H1 (cell line): Measurements from ENCODE around the gene TUBB4B. TPM values are rescaled to one million over a fixed set of nuclear protein-coding genes. Genes with fewer than 3 reads are reported as not detected.

ENCODE experiments used
- CTCF ChIA-PET: fragments of 300-600 bp; sonication (Branson Sonifier 250); formaldehyde crosslinking; loops from one replicate; lab custom pipeline; 2021; ENCODE audit not compliant: partially characterized antibody; lab: Charles Lee
- POLR2A ChIA-PET: fragments of 300-600 bp; sonication (Branson Sonifier 250); formaldehyde crosslinking; loops from one replicate; lab custom pipeline; 2021; ENCODE audit warnings: inconsistent platforms; ENCODE audit not compliant: partially characterized antibody; lab: Charles Lee
- DNase-seq, 2 experiments: peaks; one replicate each; pipeline versions ENCODE4 v3.0.0 to v3.0.0-alpha.2; 2010 to 2022; ENCODE audit warnings: low spot score in 2 of 2, low read depth in 1 of 2, mixed read lengths in 1 of 2
- FAIRE-seq: peaks from 2 replicates; lab custom pipeline; 2011; peaks lifted over from hg19 to GRCh38; lab: Jason Lieb, UNC
- H2AFZ ChIP-seq: 2 replicates; pipeline ENCODE4 v1.8.1; 2012; ENCODE audit warnings: low read length, inconsistent platforms
- H2AK5ac ChIP-seq: 2 replicates; pipeline ENCODE4 v1.6.1; 2013; ENCODE audit warnings: low read depth, low read length
- H2BK120ac ChIP-seq: replicated peaks from 2 replicates; pipeline ENCODE3; 2013; ENCODE audit warnings: low read depth, low read length, inconsistent platforms
- H2BK12ac ChIP-seq: 2 replicates; pipeline ENCODE4 v1.6.1; 2013; ENCODE audit warnings: low read depth, low read length
- H2BK15ac ChIP-seq: 2 replicates; pipeline ENCODE4 v1.6.1; 2013; ENCODE audit warnings: low read length
- H2BK20ac ChIP-seq: 2 replicates; pipeline ENCODE4 v1.6.1; 2013; ENCODE audit warnings: low read length
- H2BK5ac ChIP-seq: 2 replicates; pipeline ENCODE4 v1.6.1; 2013; ENCODE audit warnings: low read depth, low read length
- H3K14ac ChIP-seq: 2 replicates; pipeline ENCODE4 v1.6.1; 2013; ENCODE audit warnings: inconsistent platforms; ENCODE audit not compliant: insufficient read length
- H3K18ac ChIP-seq: 2 replicates; pipeline ENCODE4 v1.6.1; 2013; ENCODE audit warnings: low read length; ENCODE audit errors: extremely low read depth
- H3K23ac ChIP-seq: 2 replicates; pipeline ENCODE4 v1.6.1; 2013; ENCODE audit warnings: inconsistent platforms; ENCODE audit not compliant: insufficient read length
- H3K23me2 ChIP-seq: 2 replicates; pipeline ENCODE4 v1.6.1; 2013; ENCODE audit warnings: low read depth, low read length
- H3K27ac ChIP-seq: 2 replicates; pipeline ENCODE4 v1.6.1; 2011; ENCODE audit warnings: low read depth, low read length, inconsistent platforms
- H3K27me3 ChIP-seq, 4 experiments: replicated peaks in 1 of 4; 1 replicate in 1 of 4; 2 replicates in 3 of 4; pipeline versions ENCODE4 v1.6.1 to v1.8.1; 2011 to 2013; ENCODE audit warnings: low read length in 3 of 4, mild to moderate bottlenecking in 3 of 4, inconsistent platforms in 2 of 4, mixed read lengths in 2 of 4, moderate library complexity in 1 of 4; ENCODE audit not compliant: control insufficient read depth in 3 of 4, insufficient read depth in 3 of 4; ENCODE audit errors: extremely low read depth in 1 of 4
- H3K36me3 ChIP-seq, 4 experiments: 2 replicates each; pipeline versions ENCODE4 v1.6.1 to v1.8.1; 2011 to 2013; ENCODE audit warnings: mild to moderate bottlenecking in 4 of 4, low read length in 3 of 4, moderate library complexity in 2 of 4, control low read depth in 1 of 4, inconsistent platforms in 1 of 4; ENCODE audit not compliant: insufficient read depth in 4 of 4, control insufficient read depth in 2 of 4
- H3K4ac ChIP-seq: replicated peaks from 2 replicates; pipeline ENCODE3; 2013; ENCODE audit warnings: low read length, low read depth, mixed read lengths, inconsistent platforms; ENCODE audit not compliant: insufficient read length
- H3K4me1 ChIP-seq, 4 experiments: replicated peaks in 1 of 4; 1 replicate in 1 of 4; 2 replicates in 3 of 4; pipeline versions ENCODE4 v1.6.1 to v1.8.1; 2011 to 2013; ENCODE audit warnings: low read length in 3 of 4, inconsistent platforms in 2 of 4, mixed read lengths in 1 of 4; ENCODE audit not compliant: insufficient read depth in 4 of 4, control insufficient read depth in 3 of 4
- H3K4me2 ChIP-seq, 2 experiments: 2 replicates each; pipeline versions ENCODE4 v1.6.1 to v1.8.1; 2011 to 2013; ENCODE audit warnings: low read depth in 2 of 2, low read length in 2 of 2, control low read depth in 1 of 2, inconsistent platforms in 1 of 2, mild to moderate bottlenecking in 1 of 2; ENCODE audit not compliant: insufficient read depth in 1 of 2
- H3K4me3 ChIP-seq, 4 experiments: fragments of 200-600, 300-600 bp in 1 of 4; sonication (generic), shearing (Covaris generic), sonication (Bioruptor Twin) in 1 of 4; 2 replicates each; pipeline versions ENCODE4 v1.5.1 to v1.8.1; 2011 to 2016; ENCODE audit warnings: low read length in 4 of 4, low read depth in 3 of 4, control low read depth in 2 of 4, inconsistent platforms in 2 of 4, mild to moderate bottlenecking in 2 of 4, mixed read lengths in 1 of 4, moderate library complexity in 1 of 4; ENCODE audit not compliant: insufficient read depth in 2 of 4; ENCODE audit errors: extremely low read depth in 1 of 4
- H3K56ac ChIP-seq: replicated peaks from 2 replicates; pipeline ENCODE3; 2013; ENCODE audit warnings: low read depth, mild to moderate bottlenecking, mixed read lengths, low read length, inconsistent platforms; ENCODE audit not compliant: insufficient read length
- H3K79me1 ChIP-seq: 2 replicates; pipeline ENCODE4 v1.6.1; 2013; ENCODE audit warnings: low read depth, low read length, control low read depth
- H3K79me2 ChIP-seq, 2 experiments: 2 replicates each; pipeline versions ENCODE4 v1.6.1 to v1.8.1; 2012 to 2013; ENCODE audit warnings: low read length in 2 of 2, mild to moderate bottlenecking in 2 of 2, inconsistent platforms in 1 of 2; ENCODE audit not compliant: insufficient read depth in 2 of 2, control insufficient read depth in 1 of 2
- H3K9ac ChIP-seq, 4 experiments: replicated peaks in 1 of 4; 1 replicate in 1 of 4; 2 replicates in 3 of 4; pipeline versions ENCODE4 v1.6.1 to v1.8.1; 2011 to 2013; ENCODE audit warnings: low read depth in 3 of 4, low read length in 3 of 4, control low read depth in 2 of 4, mild to moderate bottlenecking in 2 of 4, moderate library complexity in 2 of 4, inconsistent platforms in 1 of 4; ENCODE audit errors: extremely low read depth in 1 of 4
- H3K9me3 ChIP-seq, 2 experiments: 2 replicates each; pipeline versions ENCODE4 v1.6.1 to v1.8.1; 2012 to 2013; ENCODE audit warnings: mild to moderate bottlenecking in 2 of 2, moderate library complexity in 2 of 2, control low read depth in 1 of 2, inconsistent platforms in 1 of 2, low read depth in 1 of 2, low read length in 1 of 2, mixed read lengths in 1 of 2; ENCODE audit not compliant: insufficient read depth in 2 of 2
- H4K20me1 ChIP-seq, 2 experiments: replicated peaks in 1 of 2; 2 replicates each; pipeline versions ENCODE3 to v1.8.1; 2011 to 2013; ENCODE audit warnings: inconsistent platforms in 2 of 2, low read length in 2 of 2, mild to moderate bottlenecking in 1 of 2; ENCODE audit not compliant: insufficient read depth in 2 of 2, control insufficient read depth in 1 of 2
- H4K5ac ChIP-seq: 2 replicates; pipeline ENCODE4 v1.6.1; 2013; ENCODE audit warnings: low read length, low read depth, mixed read lengths, inconsistent platforms; ENCODE audit not compliant: insufficient read length
- H4K8ac ChIP-seq: 2 replicates; pipeline ENCODE4 v1.8.0; 2013; ENCODE audit warnings: mild to moderate bottlenecking, moderate library complexity, low read length, inconsistent platforms; ENCODE audit not compliant: insufficient read depth; ENCODE audit errors: extremely low read depth
- H4K91ac ChIP-seq: replicated peaks from 2 replicates; pipeline ENCODE3; 2013; ENCODE audit warnings: low read length, mixed read lengths, inconsistent platforms; ENCODE audit not compliant: insufficient read length
- BACH1 ChIP-seq: IDR thresholded peaks from 2 replicates; pipeline ENCODE4 v1.6.1; 2012; ENCODE audit warnings: low read length, improper control_type of control experiment
- CBX8 ChIP-seq: fragments of 300-800, 300-1000 bp; sonication (generic); IDR thresholded peaks from 2 replicates; pipeline ENCODE4 v1.7.1; 2016; ENCODE audit warnings: low read depth, low read length, borderline replicate concordance
- CHD1 ChIP-seq: IDR thresholded peaks from 2 replicates; pipeline ENCODE4 v1.6.1; 2012; ENCODE audit warnings: low read depth, low read length, improper control_type of control experiment
- CHD2 ChIP-seq: IDR thresholded peaks from 2 replicates; pipeline ENCODE4 v1.6.1; 2012; ENCODE audit warnings: low read length, improper control_type of control experiment
- EGR1 ChIP-seq: IDR thresholded peaks from 2 replicates; pipeline ENCODE4 v1.6.1; 2011; ENCODE audit warnings: low read depth, low read length, borderline replicate concordance
- FOSL1 ChIP-seq: IDR thresholded peaks from 2 replicates; pipeline ENCODE4 v1.6.1; 2011; ENCODE audit warnings: mild to moderate bottlenecking, low read depth, low read length, moderate library complexity; ENCODE audit not compliant: insufficient read depth
- HDAC6 ChIP-seq: IDR thresholded peaks from one replicate; pipeline ENCODE4 v1.7.1; 2012; ENCODE audit warnings: low read depth, mild to moderate bottlenecking, inconsistent platforms, low read length, moderate library complexity
- JUND ChIP-seq: IDR thresholded peaks from 2 replicates; pipeline ENCODE4 v1.6.1; 2011; ENCODE audit warnings: mild to moderate bottlenecking, improper control_type of control experiment, low read length
- KDM5A ChIP-seq: fragments of 200-600 bp; IDR thresholded peaks from 2 replicates; pipeline ENCODE4 v1.7.1; 2012; ENCODE audit warnings: mild to moderate bottlenecking, low read length, inconsistent platforms, mixed read lengths
- POLR2A ChIP-seq, 2 experiments: IDR thresholded peaks; 1 replicate in 1 of 2; 2 replicates in 1 of 2; pipeline ENCODE4 v1.6.1; 2011; ENCODE audit warnings: low read depth in 2 of 2, low read length in 2 of 2, mild to moderate bottlenecking in 2 of 2; ENCODE audit errors: control extremely low read depth in 1 of 2
- RAD21 ChIP-seq, 2 experiments: IDR thresholded peaks in 1 of 2; conservative IDR thresholded peaks in 1 of 2; 2 replicates each; pipeline ENCODE4 v1.6.1; 2011; ENCODE audit warnings: low read depth in 2 of 2, low read length in 2 of 2, improper control_type of control experiment in 1 of 2, inconsistent platforms in 1 of 2, mild to moderate bottlenecking in 1 of 2, moderate library complexity in 1 of 2
- RNF2 ChIP-seq: fragments of 200-900, 300-1000 bp; sonication (generic); IDR thresholded peaks from 2 replicates; pipeline ENCODE4 v1.7.1; 2016; ENCODE audit warnings: borderline replicate concordance, low read depth, mild to moderate bottlenecking, antibody characterized with exemption, low read length; ENCODE audit not compliant: poor library complexity, severe bottlenecking; ENCODE audit errors: missing control alignments
- SP1 ChIP-seq: IDR thresholded peaks from 2 replicates; pipeline ENCODE4 v1.6.1; 2011; ENCODE audit warnings: low read depth, low read length
- SP2 ChIP-seq: IDR thresholded peaks from 2 replicates; pipeline ENCODE4 v1.6.1; 2012; ENCODE audit warnings: mild to moderate bottlenecking, low read length, inconsistent platforms
- SP4 ChIP-seq: IDR thresholded peaks from 2 replicates; pipeline ENCODE4 v1.6.1; 2012; ENCODE audit warnings: low read length, inconsistent platforms
- WGBS, 2 experiments: shearing (Covaris generic) in 1 of 2; methylation state at CpG; one replicate each; pipeline versions ENCODE4 v1.1.6 to v1.1.7; 2013 to 2015; ENCODE audit warnings: low lambda C conversion rate in 2 of 2, mixed read lengths in 2 of 2, inconsistent platforms in 1 of 2, low coverage in 1 of 2, missing lambda C conversion rate in 1 of 2; ENCODE audit not compliant: insufficient replicate concordance in 2 of 2, insufficient coverage in 1 of 2, insufficient read length in 1 of 2; ENCODE audit errors: extremely low coverage in 1 of 2, missing lambda C conversion rate in 1 of 2; 5-methylcytosine and 5-hydroxymethylcytosine counted together
- polyA plus RNA-seq, 7 experiments: library from polyadenylated mRNA; depleted of rRNA in 3 of 7; stranded (reverse) in 5 of 7; unstranded in 2 of 7; fragments of >200 nt in 5 of 7; fragments of 200-250 nt in 2 of 7; gene quantifications; 1 replicate in 5 of 7; 2 replicates in 1 of 7; 4 replicates in 1 of 7; pipeline versions ENCODE4 v1.2.1 to v1.2.3, GENCODE V29; 2011 to 2013; ENCODE audit warnings: missing spikeins in 2 of 7, mixed read lengths in 2 of 7
- total RNA-seq: library from RNA; stranded (reverse); fragmentation: NEBNext Ultra II Directional; extraction: Animal tissue kit (Norgen Biotek cat#: 25700); gene quantifications from 2 replicates; pipeline ENCODE4 v1.2.1, GENCODE V29; 2021

TUBB4B gene
- total and polyA plus RNA-seq, 2 of the 8 experiments (the other 6 are each of a cell fraction or from before 2014, with no cell fraction given) = 280 to 307 TPM

DNA sequence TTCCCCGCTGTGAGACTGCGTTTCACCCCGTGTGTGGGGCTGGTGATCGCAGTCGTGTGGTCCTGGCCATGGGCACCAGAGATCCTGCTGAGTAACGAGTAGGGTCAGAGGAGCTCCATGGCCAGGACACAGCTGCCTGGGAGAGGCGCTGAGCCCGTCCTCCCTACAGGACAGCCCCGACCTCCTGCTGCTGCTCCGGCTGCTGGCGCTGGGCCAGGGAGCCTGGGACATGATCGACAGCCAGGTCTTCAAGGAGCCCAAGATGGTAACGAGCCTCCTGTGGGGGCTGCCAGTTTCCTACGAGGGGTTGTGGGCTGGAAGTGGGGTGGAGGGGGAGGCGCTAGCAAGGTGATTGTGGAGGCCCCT lies 25.1 kb downstream of the TUBB4B start:
- Histone ChIP-seq H2BK5ac (no peak overlapping the region), H3K56ac (no peak overlapping the region), H3K4me2 (no peak overlapping the region), H3K23me2 (no peaks in the 10 kb centered on the region), H3K9me3 (no peaks in the 10 kb centered on the region), H3K36me3 (peaks cover 6 to 37% (median 22%) of the 10 kb centered on the region in 4 experiments), H2BK120ac (no peak overlapping the region), H3K79me1 (no peaks in the 10 kb centered on the region), H3K18ac (no peak overlapping the region), H3K4me1 (no peaks in the 10 kb centered on the region), H2AFZ (no peak overlapping the region), H2BK12ac (no peak overlapping the region), H3K79me2 (no peaks in the 10 kb centered on the region), H3K23ac (no peak overlapping the region), H3K9ac (no peak overlapping the region), H3K4me3 (no peak overlapping the region), H2BK20ac (no peak overlapping the region), H4K20me1 (peaks cover 0 to 10% of the 10 kb centered on the region in 2 experiments), H3K14ac (no peak overlapping the region), H4K91ac (no peak overlapping the region), H3K27me3 (no peaks in the 10 kb centered on the region), H4K8ac (no peak overlapping the region), H2AK5ac (no peak overlapping the region), H4K5ac (no peak overlapping the region), H2BK15ac (no peak overlapping the region), H3K27ac (no peak overlapping the region), H3K4ac (no peak overlapping the region)
- WGBS, 2 experiments = 98% methylated on average over 9 of the region's 15 CpGs; no CpG with 5 or more reads in 1 of the 2 experiments
- CTCF ChIA-PET = interaction anchor here (1.7 to 2.6 kb wide), 5 partner anchors 8 to 30 kb away, joined by 4 to 11 read pairs (median 5); no protein-coding TSS in a partner anchor
- no peak for DNase-seq
- no peak for FAIRE-seq
- POLR2A ChIA-PET = interaction anchor here (1.2 to 69.9 kb wide), 3 partner anchors 9 to 137 kb away, joined by 3 to 1462 read pairs (median 1462); partner anchors contain the start of genes CYSRT1, NDOR1, NELFB and RNF208
- TF ChIP-seq HDAC6 (no peak), SP4 (no peak), RAD21 (IDR thresholded peaks at IDR 0.05 in 1 of 2, conservative IDR thresholded peaks at IDR 0.05 in 1 of 2; ENCODE audit: low read depth in 2 of 2, low read length in 2 of 2) (no peak), JUND (no peak), CHD1 (no peak), POLR2A (IDR thresholded peaks at IDR 0.05; ENCODE audit: control extremely low read depth in 1 of 2, low read depth in 2 of 2, low read length in 2 of 2) (no peak), CHD2 (no peak), FOSL1 (no peak), SP2 (no peak), SP1 (no peak), BACH1 (no peak), KDM5A (no peak), CBX8 (no peak), EGR1 (no peak), RNF2 (no peak)
